OCI-LY7 (cell line): Measurements from ENCODE around the gene URB2. TPM values are rescaled to one million over a fixed set of nuclear protein-coding genes. Genes with fewer than 3 reads are reported as not detected.

Source experiments
- BruUV-seq: library from RNA; stranded (reverse); fragments of 400-500 nt; replicated peaks from 2 replicates; lab custom pipeline; 2021; lab: Mats Ljungman, UMichigan
- CTCF ChIA-PET: fragments of 300-600 bp; sonication (Branson Sonifier 250); formaldehyde crosslinking; loops from one replicate; lab custom pipeline; 2022; ENCODE audit warnings: antibody characterized with exemption; ENCODE audit not compliant: unreplicated experiment; lab: Charles Lee
- POLR2A ChIA-PET: fragments of 300-600 bp; sonication (Branson Sonifier 250); formaldehyde crosslinking; loops from one replicate; lab custom pipeline; 2022; ENCODE audit warnings: antibody characterized with exemption; lab: Charles Lee
- DNase-seq: peaks from one replicate; pipeline ENCODE4 v3.0.0-alpha.2; 2015; ENCODE audit warnings: low spot score
- H2AFZ ChIP-seq: fragments of 200-600 bp; sonication (generic), shearing (Covaris generic); 2 replicates; pipeline ENCODE4 v1.6.1; 2014; ENCODE audit warnings: mild to moderate bottlenecking, antibody characterized with exemption, low read length, moderate library complexity
- H3K27ac ChIP-seq: fragments of 200-600 bp; sonication (generic); 2 replicates; pipeline ENCODE4 v1.5.1; 2014; ENCODE audit warnings: mixed run types, low read depth, mild to moderate bottlenecking, moderate library complexity, low read length, inconsistent platforms; ENCODE audit not compliant: poor library complexity, severe bottlenecking
- H3K36me3 ChIP-seq: fragments of 200-600 bp; sonication (generic); 2 replicates; pipeline ENCODE4 v1.6.1; 2014; ENCODE audit warnings: mild to moderate bottlenecking, antibody characterized with exemption, low read length, moderate library complexity, mixed read lengths; ENCODE audit not compliant: insufficient read depth
- H3K4me1 ChIP-seq: fragments of 200-600 bp; sonication (generic); 2 replicates; pipeline ENCODE4 v1.5.1; 2014; ENCODE audit warnings: mild to moderate bottlenecking, low read length; ENCODE audit not compliant: insufficient read depth, poor library complexity, severe bottlenecking
- H3K4me2 ChIP-seq: fragments of 200-600 bp; sonication (generic); 2 replicates; pipeline ENCODE4 v1.6.1; 2014; ENCODE audit warnings: mild to moderate bottlenecking, low read length
- H3K4me3 ChIP-seq: fragments of 200-600 bp; sonication (generic); 2 replicates; pipeline ENCODE4 v1.5.1; 2014; ENCODE audit warnings: mild to moderate bottlenecking, low read depth, low read length; ENCODE audit not compliant: poor library complexity, severe bottlenecking
- H3K79me2 ChIP-seq: fragments of 200-600 bp; sonication (generic); 2 replicates; pipeline ENCODE4 v1.6.1; 2016; ENCODE audit warnings: low read depth, mild to moderate bottlenecking, low read length, moderate library complexity, mixed read lengths; ENCODE audit not compliant: insufficient read depth
- H3K9me2 ChIP-seq: fragments of 200-600 bp; sonication (generic); 2 replicates; pipeline ENCODE4 v1.6.1; 2016; ENCODE audit warnings: mild to moderate bottlenecking, low read length, mixed read lengths; ENCODE audit not compliant: insufficient read depth
- H3K9me3 ChIP-seq: fragments of 200-600 bp; sonication (generic); 2 replicates; pipeline ENCODE4 v1.6.1; 2014; ENCODE audit warnings: mild to moderate bottlenecking, mixed run types, low read length, mixed read lengths
- H4K20me1 ChIP-seq: fragments of 200-600 bp; sonication (generic); 2 replicates; pipeline ENCODE4 v1.6.1; 2014; ENCODE audit warnings: mild to moderate bottlenecking, antibody characterized with exemption, low read length, moderate library complexity, mixed read lengths; ENCODE audit not compliant: insufficient read depth
- CTCF ChIP-seq: fragments of 200-600 bp; sonication (generic); conservative IDR thresholded peaks from 2 replicates; pipeline ENCODE4 v1.5.1; 2014; ENCODE audit warnings: mild to moderate bottlenecking, antibody characterized with exemption, low read length, moderate library complexity, mixed read lengths
- EZH2phosphoT487 ChIP-seq: fragments of 200-600 bp; sonication (generic); IDR thresholded peaks from 2 replicates; pipeline ENCODE4 v1.6.1; 2018; ENCODE audit warnings: low read depth, borderline replicate concordance, mild to moderate bottlenecking, mixed run types, antibody characterized with exemption, low read length, moderate library complexity, mixed read lengths
- intact Hi-C: fragments of 100-400 bp; cut with micrococcal nuclease; formaldehyde crosslinking; loops from one replicate; pipeline ENCODE4 v1.10.0; 2022; ENCODE audit not compliant: unreplicated experiment
- total RNA-seq, 2 experiments: library from RNA; depleted of rRNA in 1 of 2; stranded (reverse); fragments of >200 nt in 1 of 2; shearing (Covaris generic) in 1 of 2; gene quantifications; 2 replicates each; pipeline ENCODE4 v1.2.3, GENCODE V29; 2014 to 2022

URB2 gene
- total RNA-seq, 2 experiments from 2014 or later: 25.1 to 30.2 TPM

GRCh38 chr1:229623225-229623624 is 2.8 kb upstream of the URB2 start:
- ChIA-PET CTCF (no interaction called here), POLR2A (interaction anchor here (0.6 to 2.2 kb wide), 8 partner anchors 10 to 668 kb away, joined by 3 to 17 read pairs (median 5); partner anchors contain the start of gene ABCB10)
- intact Hi-C loops: no loop called here
- H3K4me3 ChIP-seq: no peak overlapping the region
- peaks cover 93% of the 10 kb centered on the region for H3K79me2 ChIP-seq
- peak overlapping the region; percentile 91 for H3K4me2 ChIP-seq
- H4K20me1 ChIP-seq: peaks cover 28% of the 10 kb centered on the region
- no peak for DNase-seq
- no peak overlapping the region for H3K27ac ChIP-seq
- peaks cover 23% of the 10 kb centered on the region for H3K4me1 ChIP-seq
- no peak for TF ChIP-seq CTCF
- TF ChIP-seq EZH2phosphoT487: no peak
- no TSS peak for BruUV-seq
- H3K9me2 ChIP-seq: no peaks in the 10 kb centered on the region
- H3K9me3 ChIP-seq: no peaks in the 10 kb centered on the region
- peaks cover 14% of the 10 kb centered on the region for H3K36me3 ChIP-seq
- no peak overlapping the region for H2AFZ ChIP-seq

GRCh38 chr1:229623838-229624237 is 2.2 kb upstream of the URB2 start:
- peaks cover 20% of the 10 kb centered on the region for H3K36me3 ChIP-seq
- peaks cover 34% of the 10 kb centered on the region; the same call in 1 of the 2 replicates for H4K20me1 ChIP-seq
- peaks cover 29% of the 10 kb centered on the region for H3K4me1 ChIP-seq
- H3K4me2 ChIP-seq: peak overlapping the region; percentile 91
- BruUV-seq: TSS peak; percentile 47
- TF ChIP-seq CTCF: no peak
- TF ChIP-seq EZH2phosphoT487: no peak
- no peak overlapping the region for H3K27ac ChIP-seq
- intact Hi-C loops: no loop called here
- no peaks in the 10 kb centered on the region for H3K9me2 ChIP-seq
- no peak overlapping the region for H2AFZ ChIP-seq
- POLR2A ChIA-PET: interaction anchor here (0.6 to 2.2 kb wide), 14 partner anchors 9 to 667 kb away, joined by 3 to 17 read pairs (median 4); partner anchors contain the start of gene ABCB10
- H3K4me3 ChIP-seq: peak overlapping the region; percentile 91
- H3K79me2 ChIP-seq: peaks cover 93% of the 10 kb centered on the region
- no peaks in the 10 kb centered on the region for H3K9me3 ChIP-seq
- CTCF ChIA-PET: interaction anchor here (0.9 kb wide), 1 partner anchor 66 kb away, joined by 3 read pairs; no protein-coding TSS in a partner anchor
- DNase-seq: no peak

- TF ChIP-seq CTCF: no peak
- no peak for TF ChIP-seq EZH2phosphoT487
- DNase-seq: peak; percentile 8
- Histone ChIP-seq H3K9me3 (no peaks in the 10 kb centered on the region), H2AFZ (no peak overlapping the region; the same call in 1 of the 2 replicates), H3K27ac (peak overlapping the region; percentile 49), H3K9me2 (no peaks in the 10 kb centered on the region), H3K79me2 (peaks cover 93% of the 10 kb centered on the region), H3K4me3 (peak overlapping the region; percentile 91), H3K4me2 (peak overlapping the region; percentile 91), H3K36me3 (peaks cover 28% of the 10 kb centered on the region), H3K4me1 (peaks cover 30% of the 10 kb centered on the region), H4K20me1 (peaks cover 40% of the 10 kb centered on the region; the same call in 1 of the 2 replicates)
- no TSS peak for BruUV-seq
- intact Hi-C loops: loop anchor here (5.0 kb wide), 1 partner anchor 282 kb away; the partner anchor contains the start of gene CCSAP
- CTCF ChIA-PET: interaction anchor here (0.9 kb wide), 1 partner anchor 67 kb away, joined by 3 read pairs; no protein-coding TSS in a partner anchor
- POLR2A ChIA-PET: interaction anchor here (0.6 to 2.2 kb wide), 11 partner anchors 10 to 639 kb away, joined by 3 to 17 read pairs (median 4); partner anchors contain the start of gene ABCB10
Observed at GRCh38 chr1:229624521-229625070, 1.5 kb upstream of the URB2 start.
